Measurements from ENCODE around the gene RNF144A.

Gene RNF144A

GRCh38 chr2:7053650-7054265 is 136.5 kb downstream of the RNF144A start:
- DNase-seq = no peak

- DNase-seq = no peak
These were observed 140.7 kb downstream of the RNF144A start for GRCh38 chr2:7057865-7058400.

GRCh38 chr2:7060156-7060555 is 142.9 kb downstream of the RNF144A start:
- no peak for DNase-seq

- DNase-seq = no peak
These were observed 143.6 kb downstream of the RNF144A start for GRCh38 chr2:7060631-7061449.

- DNase-seq = no peak
These were observed 144.2 kb downstream of the RNF144A start for GRCh38 chr2:7061450-7061789.

GRCh38 chr2:7061921-7062320 is 144.7 kb downstream of the RNF144A start:
- DNase-seq = no peak

- DNase-seq = no peak
These were observed 146.6 kb downstream of the RNF144A start for GRCh38 chr2:7063789-7064188.

GRCh38 chr2:7068457-7068856 is 151.2 kb downstream of the RNF144A start:
- no peak for DNase-seq

GRCh38 chr2:7070483-7070882 is 153.3 kb downstream of the RNF144A start:
- no peak for DNase-seq

- DNase-seq = no peak
These were observed 153.9 kb downstream of the RNF144A start for GRCh38 chr2:7071154-7071553.

- no peak for DNase-seq
These were observed 154.8 kb downstream of the RNF144A start for GRCh38 chr2:7071916-7072556.

- DNase-seq = no peak
These were observed 156.7 kb downstream of the RNF144A start for GRCh38 chr2:7073901-7074300.

GRCh38 chr2:7075834-7076233 is 158.6 kb downstream of the RNF144A start:
- DNase-seq = no peak

- no peak for DNase-seq
These were observed 160.6 kb downstream of the RNF144A start for GRCh38 chr2:7077660-7078267.

GRCh38 chr2:7083580-7084509 is 166.6 kb downstream of the RNF144A start:
- DNase-seq = no peak

- DNase-seq = no peak
These were observed 167.4 kb downstream of the RNF144A start for GRCh38 chr2:7084601-7085000.

GRCh38 chr2:7089284-7089683 is 172.1 kb downstream of the RNF144A start:
- no peak for DNase-seq

- no peak for DNase-seq
These were observed 172.8 kb downstream of the RNF144A start for GRCh38 chr2:7089898-7090510.

- DNase-seq = no peak
These were observed 176.2 kb downstream of the RNF144A start for GRCh38 chr2:7093376-7093775.
